ENCODE measurements around the gene BSPRY.
"Not testable (repeated sequence)": the region's sequence is repeated elsewhere in the genome, so short reads cannot be mapped to it uniquely, and the experiment has no call there.

BSPRY gene

DNA sequence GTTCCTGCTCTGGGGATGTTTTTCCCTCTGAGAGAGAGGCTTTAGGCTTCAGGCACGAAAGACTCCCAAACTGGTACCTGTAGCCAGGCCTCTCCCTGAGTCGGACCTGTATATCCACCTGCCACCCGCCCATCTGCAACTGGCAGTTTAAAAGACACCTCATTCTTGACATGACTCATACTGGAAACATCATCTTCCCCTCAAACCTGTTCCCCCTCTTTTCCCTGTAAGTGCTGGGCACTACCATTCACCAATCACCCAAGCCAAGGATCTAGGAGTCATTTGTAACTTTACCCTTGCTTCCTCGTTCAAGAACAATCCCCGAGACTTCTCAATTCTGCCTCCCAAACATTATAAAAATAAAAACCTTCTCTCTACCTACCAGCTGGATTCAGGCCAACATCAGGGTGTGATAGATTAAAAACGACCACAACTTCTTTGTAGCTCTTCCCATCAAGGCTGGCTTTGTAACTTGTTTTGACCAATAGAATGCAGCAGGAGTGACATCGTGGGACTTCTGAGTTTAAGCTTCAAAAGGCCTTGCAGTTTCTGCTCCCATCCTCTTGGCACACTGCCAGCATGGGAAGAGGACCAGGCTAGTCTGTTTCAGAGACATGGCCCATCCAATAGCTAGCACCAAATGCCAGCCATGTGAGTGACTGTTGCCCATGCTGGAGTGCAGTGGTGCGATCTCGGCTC lies 7.5 kb upstream of the BSPRY start:
- ATAC-seq = no peak

- no peak for ATAC-seq
Measured at GRCh38 chr9:113343732-113344231, 5.6 kb upstream of the BSPRY start.

- ATAC-seq = no peak
Measured at GRCh38 chr9:113345190-113345589, 4.2 kb upstream of the BSPRY start.

DNA sequence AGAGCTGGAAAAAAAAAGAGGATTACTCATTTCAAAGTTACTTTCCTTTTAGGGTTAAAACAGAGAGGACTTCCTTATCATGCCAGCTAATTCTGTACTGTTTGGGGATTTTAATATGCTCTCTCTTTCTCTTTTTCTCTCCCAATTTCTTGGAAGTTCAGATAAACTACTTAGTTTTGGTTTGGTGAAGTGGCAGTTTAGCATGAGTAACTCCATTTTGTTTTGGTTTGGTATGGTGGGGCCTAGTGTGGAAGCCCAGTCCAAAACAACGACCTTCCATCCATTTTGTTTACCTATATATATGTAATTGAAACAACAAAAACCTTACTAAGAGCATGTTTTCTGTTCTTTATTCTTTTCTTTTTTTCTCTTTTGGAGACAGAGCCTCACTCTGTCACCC lies 3.7 kb upstream of the BSPRY start:
- no peak for ATAC-seq

- ATAC-seq = no peak
Measured at GRCh38 chr9:113348437-113348836, 904 bp upstream of the BSPRY start.

GRCh38 chr9:113349066-113349444 lies 286 bp upstream of the BSPRY start:
- no peak for ATAC-seq

GRCh38 chr9:113350107-113350661 lies 843 bp downstream of the BSPRY start:
- ATAC-seq = no peak

- peak; percentile 37 to 49 for ATAC-seq
Measured at GRCh38 chr9:113350937-113351336, 1.6 kb downstream of the BSPRY start.

- ATAC-seq = no peak
Measured at GRCh38 chr9:113352006-113352405, 2.7 kb downstream of the BSPRY start.

- no peak for ATAC-seq
Measured at GRCh38 chr9:113352411-113352810, 3.1 kb downstream of the BSPRY start.

DNA sequence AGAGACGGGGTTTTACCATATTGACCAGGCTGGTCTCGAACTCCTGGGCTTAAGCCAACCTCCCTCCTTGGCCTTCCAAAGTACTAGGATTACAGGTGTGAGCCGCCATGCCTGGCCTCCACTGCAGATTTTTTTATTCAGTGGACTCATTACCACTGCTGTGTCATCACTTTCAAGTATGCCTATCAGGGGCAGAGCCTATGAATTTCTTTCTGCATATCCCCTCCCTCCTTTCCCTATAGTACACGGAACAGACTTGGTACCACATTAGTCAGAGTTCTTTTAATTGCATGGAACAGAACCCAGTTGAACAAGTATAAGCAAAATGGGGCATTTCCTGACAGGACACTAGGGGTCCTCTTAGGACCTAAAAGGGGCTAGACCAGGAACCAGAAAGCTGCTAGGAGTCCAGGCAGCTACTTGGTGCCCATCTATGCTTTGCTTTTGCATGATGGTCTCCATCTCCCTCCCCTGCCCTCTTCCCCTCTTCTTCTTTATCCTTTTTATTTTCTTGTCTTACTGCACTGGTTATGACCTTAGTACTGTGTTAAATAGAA lies 5.8 kb downstream of the BSPRY start:
- no peak for ATAC-seq

GRCh38 chr9:113356686-113357292 lies 7.4 kb downstream of the BSPRY start:
- ATAC-seq = no peak

DNA sequence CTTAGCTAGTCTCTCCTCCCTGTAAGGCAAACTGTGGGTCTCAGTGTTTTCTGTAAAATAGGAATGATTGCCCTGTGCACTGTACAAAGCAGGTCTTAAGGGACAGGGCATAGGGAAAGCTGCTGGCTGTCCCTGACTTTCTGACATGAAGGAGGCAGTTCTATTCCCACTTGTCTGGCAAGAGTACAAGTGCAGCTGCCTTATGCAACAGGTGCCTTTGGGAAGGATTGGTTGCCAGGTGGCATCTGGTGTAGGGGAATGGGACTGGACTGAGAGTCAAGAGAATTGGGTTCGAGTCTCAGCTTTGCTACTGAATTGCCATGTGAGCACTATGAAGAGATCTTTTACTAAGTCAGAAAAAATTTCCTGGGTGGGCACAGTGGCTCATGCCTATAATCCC lies 10.0 kb downstream of the BSPRY start:
- no peak for ATAC-seq

DNA sequence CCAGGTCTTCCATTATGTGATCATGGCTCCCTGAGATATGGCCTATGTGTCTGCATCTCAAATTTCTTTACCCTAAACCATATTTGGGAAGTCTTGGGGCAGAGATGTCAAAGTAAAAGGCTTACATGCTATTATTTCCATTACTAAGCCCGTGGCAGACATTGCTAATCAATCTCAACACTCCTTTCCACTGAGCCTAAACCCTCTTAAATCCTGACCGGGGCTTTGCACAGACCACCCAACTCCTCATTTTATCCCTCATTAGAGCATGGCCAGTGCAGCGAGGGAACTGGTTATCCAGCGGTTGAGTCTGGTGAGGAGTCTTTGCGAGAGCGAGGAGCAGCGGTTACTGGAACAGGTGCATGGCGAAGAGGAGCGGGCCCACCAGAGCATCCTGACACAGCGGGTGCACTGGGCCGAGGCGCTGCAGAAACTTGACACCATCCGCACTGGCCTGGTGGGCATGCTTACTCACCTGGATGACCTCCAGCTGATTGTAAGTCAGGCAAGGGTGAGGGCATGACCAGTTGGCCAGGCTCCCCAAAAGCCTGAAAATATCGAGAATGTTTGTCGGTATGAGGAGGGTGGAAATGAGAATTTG lies 11.0 kb downstream of the BSPRY start:
- ATAC-seq = no peak

DNA sequence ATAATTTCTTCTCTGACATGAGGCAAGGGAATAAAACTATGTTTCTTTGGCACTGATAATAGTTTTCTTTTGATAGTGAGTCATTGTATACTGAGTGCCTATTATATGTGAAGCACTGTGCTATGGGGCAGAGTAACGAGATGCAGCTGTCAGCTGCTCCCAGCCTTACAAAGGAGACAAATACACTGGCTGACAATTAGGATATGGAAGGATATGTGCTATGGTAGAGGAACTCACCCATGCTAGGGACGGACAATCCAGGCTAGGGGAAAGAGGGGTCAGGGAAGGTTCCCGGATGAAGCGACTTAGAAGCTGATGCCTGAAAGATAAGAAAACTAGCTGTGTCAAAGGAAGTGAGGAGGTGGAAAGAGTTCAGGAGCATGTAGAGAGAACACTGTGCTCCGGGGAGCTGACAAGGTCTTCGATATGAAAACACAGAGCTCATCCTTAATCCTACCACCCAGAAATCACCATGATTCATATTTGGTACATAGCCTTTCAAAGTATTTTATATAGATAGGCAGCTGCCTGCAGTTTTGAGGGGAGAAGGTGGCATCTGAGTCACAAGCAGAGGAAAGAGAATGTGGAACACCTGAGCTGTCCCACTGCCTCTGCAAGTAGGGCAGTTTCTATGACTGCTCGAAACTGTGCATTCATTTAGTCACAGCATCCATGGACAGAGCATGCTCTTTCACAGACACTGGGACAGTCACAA lies 12.1 kb downstream of the BSPRY start:
- peak; percentile 87 to 91 for ATAC-seq

DNA sequence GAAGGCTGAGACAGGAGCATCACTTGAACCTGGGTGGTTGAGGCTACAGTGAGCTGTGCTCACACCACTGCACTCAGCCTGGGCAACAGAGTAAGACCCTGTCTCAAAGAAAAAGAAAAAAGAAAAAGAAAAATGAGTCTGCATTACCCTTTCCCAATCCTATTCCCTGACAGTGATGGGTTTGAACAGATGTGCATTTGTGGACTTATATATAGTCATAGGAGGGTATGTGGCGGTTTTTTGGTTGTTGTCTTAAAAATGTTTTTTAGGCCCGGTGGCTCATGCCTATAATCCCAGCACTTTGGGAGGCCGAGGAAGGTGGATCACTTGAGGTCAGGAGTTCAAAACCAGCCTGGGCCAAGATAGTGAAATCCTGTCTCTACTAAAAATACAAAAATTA lies 14.0 kb downstream of the BSPRY start:
- ATAC-seq = no peak

- ATAC-seq = no peak
Measured at GRCh38 chr9:113364951-113365350, 15.6 kb downstream of the BSPRY start.

DNA sequence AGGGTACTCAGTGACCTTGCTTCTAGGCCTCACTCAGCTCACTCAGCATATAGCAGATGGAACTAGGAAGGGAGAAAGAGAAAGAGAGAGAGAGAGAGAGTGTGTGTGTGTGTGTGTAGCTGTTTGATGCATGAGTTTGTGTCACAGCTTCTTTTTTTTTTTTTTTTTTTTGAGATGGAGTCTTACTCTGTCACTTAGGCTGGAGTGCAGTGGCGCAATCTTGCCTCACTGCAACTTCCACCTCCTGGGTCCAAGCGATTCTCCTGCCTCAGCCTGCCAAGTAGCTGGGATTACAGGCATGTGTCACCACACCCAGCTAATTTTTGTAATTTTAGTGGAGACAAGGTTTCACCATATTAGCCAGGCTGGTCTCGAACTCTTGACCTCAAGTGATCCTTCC lies 16.3 kb downstream of the BSPRY start:
- not testable (repeated sequence) for ATAC-seq

- ATAC-seq = no peak
Measured at GRCh38 chr9:113368348-113368981, 19.1 kb downstream of the BSPRY start.

DNA sequence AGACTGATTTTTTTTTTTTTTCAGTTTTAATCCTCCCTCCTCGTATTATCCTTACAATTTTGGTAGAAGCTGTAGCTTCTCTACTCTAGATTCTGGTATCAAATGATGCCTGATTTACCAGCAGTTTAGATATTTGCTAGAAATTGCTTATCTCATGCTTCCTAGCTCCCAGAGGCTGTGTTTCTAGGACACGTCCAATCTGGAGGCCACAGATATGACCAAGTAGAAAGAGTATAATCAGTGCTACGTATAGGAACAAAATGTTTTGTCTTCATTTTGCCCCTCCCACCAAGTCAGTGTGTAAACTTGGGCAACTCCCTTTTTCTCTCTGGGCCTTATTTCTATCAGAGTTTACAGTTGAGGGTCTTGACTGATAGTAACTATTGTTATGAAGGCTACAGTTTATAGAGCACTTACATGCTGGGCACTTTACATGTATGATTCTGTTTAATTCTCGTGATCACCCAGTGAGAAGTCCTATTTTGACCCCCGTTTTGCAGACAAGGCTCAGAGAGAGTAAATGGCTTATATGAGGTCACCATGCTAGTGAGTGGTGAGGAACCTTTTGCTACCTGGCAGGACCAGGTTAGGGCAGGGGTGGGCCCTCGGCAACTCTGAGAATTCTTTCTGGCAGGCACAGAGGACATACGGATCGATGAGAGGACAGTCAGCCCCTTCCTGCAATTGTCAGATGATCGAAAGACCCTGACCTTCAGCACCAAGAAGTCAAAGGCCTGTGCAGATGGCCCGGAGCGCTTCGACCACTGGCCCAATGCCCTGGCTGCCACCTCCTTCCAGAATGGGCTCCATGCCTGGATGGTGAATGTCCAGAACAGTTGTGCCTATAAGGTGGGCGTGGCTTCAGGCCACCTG lies 19.9 kb downstream of the BSPRY start:
- ATAC-seq = no peak

DNA sequence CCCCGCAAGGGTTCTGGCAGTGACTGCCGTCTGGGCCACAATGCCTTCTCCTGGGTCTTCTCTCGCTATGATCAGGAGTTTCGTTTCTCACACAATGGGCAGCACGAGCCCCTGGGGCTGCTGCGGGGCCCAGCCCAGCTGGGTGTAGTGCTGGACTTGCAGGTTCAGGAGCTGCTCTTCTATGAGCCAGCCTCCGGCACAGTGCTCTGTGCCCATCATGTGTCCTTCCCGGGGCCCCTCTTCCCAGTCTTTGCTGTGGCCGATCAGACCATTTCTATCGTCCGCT lies 20.5 kb downstream of the BSPRY start:
- ATAC-seq = no peak

Data from activated CD4-positive, CD25-positive, alpha-beta regulatory T cell treated with anti-CD3 and anti-CD28 coated beads, Interleukin-2, amount 50 U/mL, for 24 hours (primary cell).